ENCODE results near the gene LRTM2.

GRCh38 chr12:1806301-1807086 is 13.9 kb upstream of the LRTM2 start:
- TF ChIP-seq, protein P1, sequence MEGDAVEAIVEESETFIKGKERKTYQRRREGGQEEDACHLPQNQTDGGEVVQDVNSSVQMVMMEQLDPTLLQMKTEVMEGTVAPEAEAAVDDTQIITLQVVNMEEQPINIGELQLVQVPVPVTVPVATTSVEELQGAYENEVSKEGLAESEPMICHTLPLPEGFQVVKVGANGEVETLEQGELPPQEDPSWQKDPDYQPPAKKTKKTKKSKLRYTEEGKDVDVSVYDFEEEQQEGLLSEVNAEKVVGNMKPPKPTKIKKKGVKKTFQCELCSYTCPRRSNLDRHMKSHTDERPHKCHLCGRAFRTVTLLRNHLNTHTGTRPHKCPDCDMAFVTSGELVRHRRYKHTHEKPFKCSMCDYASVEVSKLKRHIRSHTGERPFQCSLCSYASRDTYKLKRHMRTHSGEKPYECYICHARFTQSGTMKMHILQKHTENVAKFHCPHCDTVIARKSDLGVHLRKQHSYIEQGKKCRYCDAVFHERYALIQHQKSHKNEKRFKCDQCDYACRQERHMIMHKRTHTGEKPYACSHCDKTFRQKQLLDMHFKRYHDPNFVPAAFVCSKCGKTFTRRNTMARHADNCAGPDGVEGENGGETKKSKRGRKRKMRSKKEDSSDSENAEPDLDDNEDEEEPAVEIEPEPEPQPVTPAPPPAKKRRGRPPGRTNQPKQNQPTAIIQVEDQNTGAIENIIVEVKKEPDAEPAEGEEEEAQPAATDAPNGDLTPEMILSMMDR (IDR thresholded peaks at IDR 0.05), result no peak
- TF ChIP-seq POLR2A (IDR thresholded peaks at IDR 0.05), result no peak
